Measurements from ENCODE around the gene ABCC11.

The ABCC11 gene

GRCh38 chr16:48287239-48287638, 39.9 kb upstream of the ABCC11 start:
- H2BK120ac ChIP-seq (ENCODE audit: low read depth, low read length), result no peak overlapping the region
- no peak overlapping the region for H3K4me3 ChIP-seq (ENCODE audit: low read length)
- no peaks in the 10 kb centered on the region for H3K27me3 ChIP-seq (ENCODE audit: insufficient read depth, low read length, poor library complexity)
- peaks cover 3% of the 10 kb centered on the region for H3K36me3 ChIP-seq (ENCODE audit: control insufficient read depth, insufficient read depth, low read length)
- H3K23ac ChIP-seq (ENCODE audit: low read length), result no peak overlapping the region
- H3K27ac ChIP-seq (ENCODE audit: low read depth, low read length), result no peak overlapping the region
- H3K4me2 ChIP-seq (ENCODE audit: low read length), result no peak overlapping the region
- no peaks in the 10 kb centered on the region for H3K79me2 ChIP-seq (ENCODE audit: control insufficient read depth, insufficient read depth, low read length)
- no peak overlapping the region for H3K9ac ChIP-seq (ENCODE audit: low read length)
- no peaks in the 10 kb centered on the region for H3K79me1 ChIP-seq (ENCODE audit: low read length)
- H3K4ac ChIP-seq (ENCODE audit: low read depth, low read length), result no peak overlapping the region
- no peak overlapping the region for H3K18ac ChIP-seq (ENCODE audit: low read length)
- H3K4me1 ChIP-seq (ENCODE audit: control insufficient read depth, low read depth, low read length), result no peaks in the 10 kb centered on the region
- no peak overlapping the region for H4K5ac ChIP-seq (ENCODE audit: low read length)
- no peak overlapping the region for H2BK15ac ChIP-seq (replicated peaks; ENCODE audit: low read depth)
- DNase-seq, result no peak
- H3K56ac ChIP-seq (ENCODE audit: low read length), result no peak overlapping the region
- H2BK5ac ChIP-seq (ENCODE audit: low read length), result no peak overlapping the region
- H4K8ac ChIP-seq (ENCODE audit: low read depth, low read length), result no peak overlapping the region
- no peak overlapping the region for H2AK5ac ChIP-seq (ENCODE audit: low read length)

- Histone ChIP-seq H3K79me1 (ENCODE audit: low read length) (no peaks in the 10 kb centered on the region), H2BK120ac (ENCODE audit: low read depth, low read length) (no peak overlapping the region), H3K27me3 (ENCODE audit: insufficient read depth, low read length, poor library complexity) (no peaks in the 10 kb centered on the region), H3K23ac (ENCODE audit: low read length) (no peak overlapping the region), H3K4me1 (ENCODE audit: control insufficient read depth, low read depth, low read length) (no peaks in the 10 kb centered on the region), H4K8ac (ENCODE audit: low read depth, low read length) (no peak overlapping the region), H3K4me2 (ENCODE audit: low read length) (no peak overlapping the region), H3K79me2 (ENCODE audit: control insufficient read depth, insufficient read depth, low read length) (no peaks in the 10 kb centered on the region), H3K4me3 (ENCODE audit: low read length) (no peak overlapping the region), H2AK5ac (ENCODE audit: low read length) (no peak overlapping the region), H4K5ac (ENCODE audit: low read length) (no peak overlapping the region), H2BK15ac (replicated peaks; ENCODE audit: low read depth) (no peak overlapping the region), H3K27ac (ENCODE audit: low read depth, low read length) (no peak overlapping the region), H3K4ac (ENCODE audit: low read depth, low read length) (no peak overlapping the region), H3K9ac (ENCODE audit: low read length) (no peak overlapping the region), H2BK5ac (ENCODE audit: low read length) (no peak overlapping the region), H3K18ac (ENCODE audit: low read length) (no peak overlapping the region), H3K56ac (ENCODE audit: low read length) (no peak overlapping the region), H3K36me3 (ENCODE audit: control insufficient read depth, insufficient read depth, low read length) (peaks cover 3% of the 10 kb centered on the region)
- no peak for DNase-seq
- WGBS (ENCODE audit: extremely low coverage, insufficient coverage, low lambda C conversion rate), result no CpG with 5 or more reads among the region's 4 CpGs
These were observed 37.6 kb upstream of the ABCC11 start for GRCh38 chr16:48284772-48285409.

- Histone ChIP-seq H4K5ac (ENCODE audit: low read length) (no peak overlapping the region), H3K18ac (ENCODE audit: low read length) (no peak overlapping the region), H3K4me3 (ENCODE audit: low read length) (no peak overlapping the region), H2BK5ac (ENCODE audit: low read length) (no peak overlapping the region), H3K79me1 (ENCODE audit: low read length) (no peaks in the 10 kb centered on the region), H3K79me2 (ENCODE audit: control insufficient read depth, insufficient read depth, low read length) (no peaks in the 10 kb centered on the region), H3K9ac (ENCODE audit: low read length) (no peak overlapping the region), H2BK15ac (replicated peaks; ENCODE audit: low read depth) (no peak overlapping the region), H3K4me1 (ENCODE audit: control insufficient read depth, low read depth, low read length) (no peaks in the 10 kb centered on the region), H3K56ac (ENCODE audit: low read length) (no peak overlapping the region), H4K8ac (ENCODE audit: low read depth, low read length) (no peak overlapping the region), H3K36me3 (ENCODE audit: control insufficient read depth, insufficient read depth, low read length) (peaks cover 3% of the 10 kb centered on the region), H3K27ac (ENCODE audit: low read depth, low read length) (no peak overlapping the region), H3K4me2 (ENCODE audit: low read length) (no peak overlapping the region), H2AK5ac (ENCODE audit: low read length) (no peak overlapping the region), H3K27me3 (ENCODE audit: insufficient read depth, low read length, poor library complexity) (no peaks in the 10 kb centered on the region), H3K4ac (ENCODE audit: low read depth, low read length) (no peak overlapping the region), H3K23ac (ENCODE audit: low read length) (no peak overlapping the region), H2BK120ac (ENCODE audit: low read depth, low read length) (no peak overlapping the region)
- DNase-seq, result no peak
- no CpG with 5 or more reads among the region's 2 CpGs for WGBS (ENCODE audit: extremely low coverage, insufficient coverage, low lambda C conversion rate)
These were observed 35.4 kb upstream of the ABCC11 start for GRCh38 chr16:48282636-48283263.

- no peak overlapping the region for H2BK15ac ChIP-seq (replicated peaks; ENCODE audit: low read depth)
- no peak overlapping the region for H3K4ac ChIP-seq (ENCODE audit: low read depth, low read length)
- peaks cover 2% of the 10 kb centered on the region for H3K79me1 ChIP-seq (ENCODE audit: low read length)
- H3K56ac ChIP-seq (ENCODE audit: low read length), result no peak overlapping the region
- no peak for DNase-seq
- no peaks in the 10 kb centered on the region for H3K79me2 ChIP-seq (ENCODE audit: control insufficient read depth, insufficient read depth, low read length)
- H3K36me3 ChIP-seq (ENCODE audit: control insufficient read depth, insufficient read depth, low read length), result no peaks in the 10 kb centered on the region
- no peaks in the 10 kb centered on the region for H3K27me3 ChIP-seq (ENCODE audit: insufficient read depth, low read length, poor library complexity)
- H2BK120ac ChIP-seq (ENCODE audit: low read depth, low read length), result no peak overlapping the region
- H3K9ac ChIP-seq (ENCODE audit: low read length), result no peak overlapping the region
- H3K23ac ChIP-seq (ENCODE audit: low read length), result no peak overlapping the region
- WGBS (ENCODE audit: extremely low coverage, insufficient coverage, low lambda C conversion rate), result no CpG with 5 or more reads among the region's 2 CpGs
- no peak overlapping the region for H3K27ac ChIP-seq (ENCODE audit: low read depth, low read length)
- no peak overlapping the region for H2AK5ac ChIP-seq (ENCODE audit: low read length)
- peaks cover 4% of the 10 kb centered on the region for H3K4me1 ChIP-seq (ENCODE audit: control insufficient read depth, low read depth, low read length)
- H3K4me3 ChIP-seq (ENCODE audit: low read length), result no peak overlapping the region
- H2BK5ac ChIP-seq (ENCODE audit: low read length), result no peak overlapping the region
- H4K5ac ChIP-seq (ENCODE audit: low read length), result no peak overlapping the region
- H3K18ac ChIP-seq (ENCODE audit: low read length), result no peak overlapping the region
- no peak overlapping the region for H4K8ac ChIP-seq (ENCODE audit: low read depth, low read length)
- no peak overlapping the region for H3K4me2 ChIP-seq (ENCODE audit: low read length)
These were observed 33.2 kb upstream of the ABCC11 start for GRCh38 chr16:48280546-48280945.

- DNase-seq, result peak; percentile 56
- Histone ChIP-seq H4K8ac (ENCODE audit: low read depth, low read length) (no peak overlapping the region), H3K79me1 (ENCODE audit: low read length) (peaks cover 2% of the 10 kb centered on the region), H2BK120ac (ENCODE audit: low read depth, low read length) (no peak overlapping the region), H3K4ac (ENCODE audit: low read depth, low read length) (no peak overlapping the region), H2BK5ac (ENCODE audit: low read length) (no peak overlapping the region), H3K4me1 (ENCODE audit: control insufficient read depth, low read depth, low read length) (peaks cover 4% of the 10 kb centered on the region), H3K27ac (ENCODE audit: low read depth, low read length) (no peak overlapping the region), H2BK15ac (replicated peaks; ENCODE audit: low read depth) (no peak overlapping the region), H2AK5ac (ENCODE audit: low read length) (no peak overlapping the region), H3K18ac (ENCODE audit: low read length) (peak overlapping the region; percentile 39), H3K36me3 (ENCODE audit: control insufficient read depth, insufficient read depth, low read length) (no peaks in the 10 kb centered on the region), H3K79me2 (ENCODE audit: control insufficient read depth, insufficient read depth, low read length) (no peaks in the 10 kb centered on the region), H3K4me2 (ENCODE audit: low read length) (no peak overlapping the region), H3K9ac (ENCODE audit: low read length) (no peak overlapping the region), H3K23ac (ENCODE audit: low read length) (no peak overlapping the region), H3K4me3 (ENCODE audit: low read length) (no peak overlapping the region), H3K56ac (ENCODE audit: low read length) (no peak overlapping the region), H4K5ac (ENCODE audit: low read length) (no peak overlapping the region), H3K27me3 (ENCODE audit: insufficient read depth, low read length, poor library complexity) (no peaks in the 10 kb centered on the region)
- WGBS (ENCODE audit: extremely low coverage, insufficient coverage, low lambda C conversion rate), result no CpG with 5 or more reads among the region's 2 CpGs
These were observed 31.9 kb upstream of the ABCC11 start for GRCh38 chr16:48279199-48279598.

GRCh38 chr16:48277158-48277557, 29.8 kb upstream of the ABCC11 start:
- Histone ChIP-seq H3K79me2 (ENCODE audit: control insufficient read depth, insufficient read depth, low read length) (no peaks in the 10 kb centered on the region), H3K4ac (ENCODE audit: low read depth, low read length) (no peak overlapping the region), H3K27me3 (ENCODE audit: insufficient read depth, low read length, poor library complexity) (no peaks in the 10 kb centered on the region), H2BK15ac (replicated peaks; ENCODE audit: low read depth) (no peak overlapping the region), H3K36me3 (ENCODE audit: control insufficient read depth, insufficient read depth, low read length) (no peaks in the 10 kb centered on the region), H3K4me2 (ENCODE audit: low read length) (no peak overlapping the region), H3K27ac (ENCODE audit: low read depth, low read length) (no peak overlapping the region), H3K23ac (ENCODE audit: low read length) (no peak overlapping the region), H3K18ac (ENCODE audit: low read length) (no peak overlapping the region), H4K8ac (ENCODE audit: low read depth, low read length) (no peak overlapping the region), H2AK5ac (ENCODE audit: low read length) (no peak overlapping the region), H3K9ac (ENCODE audit: low read length) (no peak overlapping the region), H3K56ac (ENCODE audit: low read length) (no peak overlapping the region), H4K5ac (ENCODE audit: low read length) (no peak overlapping the region), H2BK5ac (ENCODE audit: low read length) (no peak overlapping the region), H3K4me1 (ENCODE audit: control insufficient read depth, low read depth, low read length) (peaks cover 4% of the 10 kb centered on the region), H3K4me3 (ENCODE audit: low read length) (no peak overlapping the region), H2BK120ac (ENCODE audit: low read depth, low read length) (no peak overlapping the region), H3K79me1 (ENCODE audit: low read length) (peaks cover 2% of the 10 kb centered on the region)
- WGBS (ENCODE audit: extremely low coverage, insufficient coverage, low lambda C conversion rate), result no CpG with 5 or more reads among the region's 5 CpGs
- DNase-seq, result no peak

Data from mesendoderm (in vitro differentiated cells).